Measurements from ENCODE around the gene TRAF2. TPM values are rescaled to one million over a fixed set of nuclear protein-coding genes. Genes with fewer than 3 reads are reported as not detected.

Gene TRAF2
- total and polyA plus RNA-seq, 4 donors = 4.7 to 14.9 (median 6.8) TPM

DNA sequence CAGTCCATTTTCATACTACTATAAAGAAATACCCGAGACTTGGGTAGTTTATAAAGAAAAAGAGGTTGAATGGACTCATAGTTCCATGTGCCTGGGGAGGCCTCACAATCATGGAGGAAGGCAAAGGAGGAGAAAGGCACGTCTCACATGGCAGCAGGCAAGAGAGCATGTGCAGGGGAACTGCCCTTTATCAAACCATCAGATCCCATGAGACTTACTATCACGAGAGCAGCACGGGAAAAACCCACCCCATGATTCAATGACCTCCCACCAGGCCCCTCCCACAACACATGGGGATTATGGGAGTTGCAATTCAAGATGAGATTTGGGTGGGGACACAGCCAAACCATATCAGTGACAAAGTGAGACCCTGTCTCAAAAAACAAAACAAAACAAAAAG lies 19.9 kb downstream of the TRAF2 start:
- no peak overlapping the region for H3K4me3 ChIP-seq (ENCODE audit: low read depth in 1 of 3, low read length in 3 of 3)
- WGBS = 90% methylated on average over 4 of the region's 4 CpGs
- no peaks in the 10 kb centered on the region for H3K27me3 ChIP-seq (ENCODE audit: control insufficient read depth in 4 of 4, insufficient read depth in 4 of 4, low read length in 3 of 4)
- no peak for TF ChIP-seq RXRA (IDR thresholded peaks at IDR 0.05)
- TF ChIP-seq FOXA1 (IDR thresholded peaks at IDR 0.05) = no peak
- TF ChIP-seq NR2F2 (IDR thresholded peaks at IDR 0.05) = no peak
- TF ChIP-seq SP1 (IDR thresholded peaks at IDR 0.05) = no peak
- TF ChIP-seq EGR1 (IDR thresholded peaks at IDR 0.05; ENCODE audit: low read depth in 2 of 2) = no peak
- TF ChIP-seq, protein P1, sequence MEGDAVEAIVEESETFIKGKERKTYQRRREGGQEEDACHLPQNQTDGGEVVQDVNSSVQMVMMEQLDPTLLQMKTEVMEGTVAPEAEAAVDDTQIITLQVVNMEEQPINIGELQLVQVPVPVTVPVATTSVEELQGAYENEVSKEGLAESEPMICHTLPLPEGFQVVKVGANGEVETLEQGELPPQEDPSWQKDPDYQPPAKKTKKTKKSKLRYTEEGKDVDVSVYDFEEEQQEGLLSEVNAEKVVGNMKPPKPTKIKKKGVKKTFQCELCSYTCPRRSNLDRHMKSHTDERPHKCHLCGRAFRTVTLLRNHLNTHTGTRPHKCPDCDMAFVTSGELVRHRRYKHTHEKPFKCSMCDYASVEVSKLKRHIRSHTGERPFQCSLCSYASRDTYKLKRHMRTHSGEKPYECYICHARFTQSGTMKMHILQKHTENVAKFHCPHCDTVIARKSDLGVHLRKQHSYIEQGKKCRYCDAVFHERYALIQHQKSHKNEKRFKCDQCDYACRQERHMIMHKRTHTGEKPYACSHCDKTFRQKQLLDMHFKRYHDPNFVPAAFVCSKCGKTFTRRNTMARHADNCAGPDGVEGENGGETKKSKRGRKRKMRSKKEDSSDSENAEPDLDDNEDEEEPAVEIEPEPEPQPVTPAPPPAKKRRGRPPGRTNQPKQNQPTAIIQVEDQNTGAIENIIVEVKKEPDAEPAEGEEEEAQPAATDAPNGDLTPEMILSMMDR (IDR thresholded peaks at IDR 0.05; ENCODE audit: low read depth, low read length, missing input control) = no peak
- TF ChIP-seq JUND (IDR thresholded peaks at IDR 0.05) = no peak
- H3K4me1 ChIP-seq (ENCODE audit: control insufficient read depth in 4 of 4, insufficient read depth in 4 of 4, low read length in 3 of 4) = peaks cover 12 to 23% (median 19%) of the 10 kb centered on the region in 4 donors
- H3K36me3 ChIP-seq (ENCODE audit: control insufficient read depth in 4 of 4, insufficient read depth in 3 of 4, low read depth in 1 of 4, low read length in 3 of 4) = peaks cover 4 to 25% (median 11%) of the 10 kb centered on the region in 4 donors
- no peak overlapping the region for H3K9ac ChIP-seq (ENCODE audit: low read depth in 1 of 2, low read length in 2 of 2)
- H3K27ac ChIP-seq (ENCODE audit: low read depth in 1 of 2, low read length in 2 of 2) = no peak overlapping the region
- no peaks in the 10 kb centered on the region for H3K9me3 ChIP-seq (ENCODE audit: control insufficient read depth in 4 of 4, low read length in 3 of 4)
- no peak for DNase-seq (ENCODE audit: low spot score)

DNA sequence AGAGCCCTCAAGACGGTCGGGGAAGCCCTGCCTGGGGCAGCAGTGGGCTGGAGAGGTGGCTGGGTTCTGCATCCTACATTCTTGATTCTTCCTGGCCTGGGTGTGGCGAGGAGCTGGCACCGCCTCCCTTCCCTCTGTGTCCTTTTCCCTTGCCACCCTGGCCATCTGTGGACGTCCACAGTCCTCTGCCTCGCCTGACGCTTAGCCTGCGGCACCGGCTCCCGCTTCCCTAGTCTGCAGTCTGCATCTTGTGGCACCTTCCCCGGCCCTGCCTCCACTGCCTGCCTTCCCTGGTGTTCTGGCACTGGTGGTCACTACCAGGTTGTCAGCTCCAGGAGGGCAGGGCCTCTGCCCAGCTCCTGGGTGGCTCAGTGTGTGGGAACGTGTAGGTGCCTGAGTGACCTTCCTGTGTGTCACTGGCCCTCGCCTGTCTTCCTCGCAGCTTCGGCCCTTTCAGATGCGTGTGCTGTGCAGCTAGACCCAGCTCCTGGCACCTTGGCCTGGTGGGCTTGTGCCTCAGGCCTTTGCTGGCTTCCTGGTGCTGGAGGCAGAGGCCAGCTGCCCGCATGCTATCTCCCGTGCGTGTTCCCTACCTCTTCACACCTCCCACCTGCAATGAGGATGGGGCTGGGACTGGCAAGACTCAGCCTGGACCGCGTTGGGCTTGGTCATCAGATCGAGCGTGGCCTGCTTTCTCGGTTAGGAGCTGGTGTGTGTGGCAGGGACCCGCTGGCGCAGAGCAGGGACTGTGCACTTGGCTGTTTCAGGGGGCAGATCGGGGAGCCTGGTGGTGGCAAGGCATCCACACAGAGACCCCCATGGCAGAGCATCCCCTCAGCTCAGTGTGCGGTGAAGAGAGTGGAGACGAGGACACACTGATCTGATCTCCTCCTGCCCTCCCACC lies 20.9 kb downstream of the TRAF2 start:
- 97% methylated on average over 29 of the region's 29 CpGs for WGBS
- Histone ChIP-seq H3K27ac (ENCODE audit: low read depth in 1 of 2, low read length in 2 of 2) (no peak overlapping the region), H3K36me3 (ENCODE audit: control insufficient read depth in 4 of 4, insufficient read depth in 3 of 4, low read depth in 1 of 4, low read length in 3 of 4) (peaks cover 4 to 25% (median 11%) of the 10 kb centered on the region in 4 donors), H3K27me3 (ENCODE audit: control insufficient read depth in 4 of 4, insufficient read depth in 4 of 4, low read length in 3 of 4) (no peaks in the 10 kb centered on the region), H3K4me3 (ENCODE audit: low read depth in 1 of 3, low read length in 3 of 3) (no peak overlapping the region), H3K9ac (ENCODE audit: low read depth in 1 of 2, low read length in 2 of 2) (no peak overlapping the region), H3K4me1 (ENCODE audit: control insufficient read depth in 4 of 4, insufficient read depth in 4 of 4, low read length in 3 of 4) (peaks cover 5 to 13% (median 12%) of the 10 kb centered on the region in 4 donors), H3K9me3 (ENCODE audit: control insufficient read depth in 4 of 4, low read length in 3 of 4) (no peaks in the 10 kb centered on the region)
- DNase-seq (ENCODE audit: low spot score) = no peak
- TF ChIP-seq FOXA2 (IDR thresholded peaks at IDR 0.05) (no peak), HNF4A (conservative IDR thresholded peaks at IDR 0.05) (no peak), FOXA1 (IDR thresholded peaks at IDR 0.05) (no peak), GABPA (IDR thresholded peaks at IDR 0.05 in 1 of 2, conservative IDR thresholded peaks at IDR 0.05 in 1 of 2) (no peak), SP1 (IDR thresholded peaks at IDR 0.05) (no peak), EGR1 (IDR thresholded peaks at IDR 0.05; ENCODE audit: low read depth in 2 of 2) (no peak), RAD21 (IDR thresholded peaks at IDR 0.05) (no peak), MAX (IDR thresholded peaks at IDR 0.05) (no peak), YY1 (IDR thresholded peaks at IDR 0.05) (no peak), NR2F2 (IDR thresholded peaks at IDR 0.05) (no peak), HNF4G (IDR thresholded peaks at IDR 0.05) (no peak), TAF1 (conservative IDR thresholded peaks at IDR 0.05) (no peak), RXRA (IDR thresholded peaks at IDR 0.05) (no peak)
- TF ChIP-seq, protein P1 (IDR thresholded peaks at IDR 0.05; ENCODE audit: low read depth, low read length, missing input control) = no peak
- TF ChIP-seq, protein P2, sequence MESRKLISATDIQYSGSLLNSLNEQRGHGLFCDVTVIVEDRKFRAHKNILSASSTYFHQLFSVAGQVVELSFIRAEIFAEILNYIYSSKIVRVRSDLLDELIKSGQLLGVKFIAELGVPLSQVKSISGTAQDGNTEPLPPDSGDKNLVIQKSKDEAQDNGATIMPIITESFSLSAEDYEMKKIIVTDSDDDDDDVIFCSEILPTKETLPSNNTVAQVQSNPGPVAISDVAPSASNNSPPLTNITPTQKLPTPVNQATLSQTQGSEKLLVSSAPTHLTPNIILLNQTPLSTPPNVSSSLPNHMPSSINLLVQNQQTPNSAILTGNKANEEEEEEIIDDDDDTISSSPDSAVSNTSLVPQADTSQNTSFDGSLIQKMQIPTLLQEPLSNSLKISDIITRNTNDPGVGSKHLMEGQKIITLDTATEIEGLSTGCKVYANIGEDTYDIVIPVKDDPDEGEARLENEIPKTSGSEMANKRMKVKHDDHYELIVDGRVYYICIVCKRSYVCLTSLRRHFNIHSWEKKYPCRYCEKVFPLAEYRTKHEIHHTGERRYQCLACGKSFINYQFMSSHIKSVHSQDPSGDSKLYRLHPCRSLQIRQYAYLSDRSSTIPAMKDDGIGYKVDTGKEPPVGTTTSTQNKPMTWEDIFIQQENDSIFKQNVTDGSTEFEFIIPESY (IDR thresholded peaks at IDR 0.05) = no peak
- TF ChIP-seq, protein P3, sequence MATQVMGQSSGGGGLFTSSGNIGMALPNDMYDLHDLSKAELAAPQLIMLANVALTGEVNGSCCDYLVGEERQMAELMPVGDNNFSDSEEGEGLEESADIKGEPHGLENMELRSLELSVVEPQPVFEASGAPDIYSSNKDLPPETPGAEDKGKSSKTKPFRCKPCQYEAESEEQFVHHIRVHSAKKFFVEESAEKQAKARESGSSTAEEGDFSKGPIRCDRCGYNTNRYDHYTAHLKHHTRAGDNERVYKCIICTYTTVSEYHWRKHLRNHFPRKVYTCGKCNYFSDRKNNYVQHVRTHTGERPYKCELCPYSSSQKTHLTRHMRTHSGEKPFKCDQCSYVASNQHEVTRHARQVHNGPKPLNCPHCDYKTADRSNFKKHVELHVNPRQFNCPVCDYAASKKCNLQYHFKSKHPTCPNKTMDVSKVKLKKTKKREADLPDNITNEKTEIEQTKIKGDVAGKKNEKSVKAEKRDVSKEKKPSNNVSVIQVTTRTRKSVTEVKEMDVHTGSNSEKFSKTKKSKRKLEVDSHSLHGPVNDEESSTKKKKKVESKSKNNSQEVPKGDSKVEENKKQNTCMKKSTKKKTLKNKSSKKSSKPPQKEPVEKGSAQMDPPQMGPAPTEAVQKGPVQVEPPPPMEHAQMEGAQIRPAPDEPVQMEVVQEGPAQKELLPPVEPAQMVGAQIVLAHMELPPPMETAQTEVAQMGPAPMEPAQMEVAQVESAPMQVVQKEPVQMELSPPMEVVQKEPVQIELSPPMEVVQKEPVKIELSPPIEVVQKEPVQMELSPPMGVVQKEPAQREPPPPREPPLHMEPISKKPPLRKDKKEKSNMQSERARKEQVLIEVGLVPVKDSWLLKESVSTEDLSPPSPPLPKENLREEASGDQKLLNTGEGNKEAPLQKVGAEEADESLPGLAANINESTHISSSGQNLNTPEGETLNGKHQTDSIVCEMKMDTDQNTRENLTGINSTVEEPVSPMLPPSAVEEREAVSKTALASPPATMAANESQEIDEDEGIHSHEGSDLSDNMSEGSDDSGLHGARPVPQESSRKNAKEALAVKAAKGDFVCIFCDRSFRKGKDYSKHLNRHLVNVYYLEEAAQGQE (IDR thresholded peaks at IDR 0.05) = no peak
- TF ChIP-seq, protein P4, sequence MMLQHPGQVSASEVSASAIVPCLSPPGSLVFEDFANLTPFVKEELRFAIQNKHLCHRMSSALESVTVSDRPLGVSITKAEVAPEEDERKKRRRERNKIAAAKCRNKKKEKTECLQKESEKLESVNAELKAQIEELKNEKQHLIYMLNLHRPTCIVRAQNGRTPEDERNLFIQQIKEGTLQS (IDR thresholded peaks at IDR 0.05) = no peak
